Thyroid gland (tissue), 4 donors: ENCODE results near the gene GHRL.

Experiments
- POLR2A ChIP-seq, 2 donors: fragments of 450-650 bp; IDR thresholded peaks; one replicate each; pipeline ENCODE4 v1.6.1; 2017; ENCODE audit warnings: antibody characterized with exemption in 2 of 2, mild to moderate bottlenecking in 2 of 2, moderate library complexity in 1 of 2
- TF ChIP-seq, protein P1 (sequence below), 6 experiments: fragments of 200-600 bp in 3 of 6; fragments of 450-650 bp in 3 of 6; sonication (generic) in 3 of 6; IDR thresholded peaks; one replicate each; pipeline ENCODE4 v1.5.1; 2016 to 2019; ENCODE audit warnings: antibody characterized with exemption in 6 of 6, mild to moderate bottlenecking in 2 of 6, inconsistent platforms in 1 of 6, moderate library complexity in 1 of 6

DNA sequence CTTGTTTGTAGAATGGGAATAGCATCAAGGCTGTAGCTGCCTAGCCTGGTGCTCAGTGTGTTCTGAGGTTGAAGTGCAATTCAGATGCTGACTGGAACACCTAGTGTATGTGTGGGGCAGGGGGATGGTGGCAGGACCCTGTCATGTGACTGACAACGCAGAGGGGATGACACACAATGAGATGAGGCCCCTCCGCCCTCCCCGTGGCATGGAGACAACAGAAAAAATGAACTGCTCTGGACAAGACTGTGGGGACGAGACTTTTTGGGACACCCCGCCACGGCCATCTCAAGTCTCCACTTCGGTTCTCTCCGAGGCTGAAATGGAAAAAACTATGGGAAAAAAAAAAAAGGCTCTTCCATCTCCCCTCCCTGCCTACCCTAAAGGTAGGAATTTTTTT is 38.6 kb upstream of the GHRL start:
- TF ChIP-seq, protein P1, sequence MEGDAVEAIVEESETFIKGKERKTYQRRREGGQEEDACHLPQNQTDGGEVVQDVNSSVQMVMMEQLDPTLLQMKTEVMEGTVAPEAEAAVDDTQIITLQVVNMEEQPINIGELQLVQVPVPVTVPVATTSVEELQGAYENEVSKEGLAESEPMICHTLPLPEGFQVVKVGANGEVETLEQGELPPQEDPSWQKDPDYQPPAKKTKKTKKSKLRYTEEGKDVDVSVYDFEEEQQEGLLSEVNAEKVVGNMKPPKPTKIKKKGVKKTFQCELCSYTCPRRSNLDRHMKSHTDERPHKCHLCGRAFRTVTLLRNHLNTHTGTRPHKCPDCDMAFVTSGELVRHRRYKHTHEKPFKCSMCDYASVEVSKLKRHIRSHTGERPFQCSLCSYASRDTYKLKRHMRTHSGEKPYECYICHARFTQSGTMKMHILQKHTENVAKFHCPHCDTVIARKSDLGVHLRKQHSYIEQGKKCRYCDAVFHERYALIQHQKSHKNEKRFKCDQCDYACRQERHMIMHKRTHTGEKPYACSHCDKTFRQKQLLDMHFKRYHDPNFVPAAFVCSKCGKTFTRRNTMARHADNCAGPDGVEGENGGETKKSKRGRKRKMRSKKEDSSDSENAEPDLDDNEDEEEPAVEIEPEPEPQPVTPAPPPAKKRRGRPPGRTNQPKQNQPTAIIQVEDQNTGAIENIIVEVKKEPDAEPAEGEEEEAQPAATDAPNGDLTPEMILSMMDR (IDR thresholded peaks at IDR 0.05) = no peak
- no peak for TF ChIP-seq POLR2A (IDR thresholded peaks at IDR 0.05)
